Globus pallidus (tissue), 1 donor: Measurements from ENCODE around the gene UBE2U.
A peak's percentile ranks its signal among the peaks of the same experiment; 100 is the strongest.

ENCODE experiments used
- DNase-seq: peaks from one replicate; pipeline ENCODE4 v3.0.0-alpha.2; 2015; ENCODE audit warnings: low spot score

Gene UBE2U

DNA sequence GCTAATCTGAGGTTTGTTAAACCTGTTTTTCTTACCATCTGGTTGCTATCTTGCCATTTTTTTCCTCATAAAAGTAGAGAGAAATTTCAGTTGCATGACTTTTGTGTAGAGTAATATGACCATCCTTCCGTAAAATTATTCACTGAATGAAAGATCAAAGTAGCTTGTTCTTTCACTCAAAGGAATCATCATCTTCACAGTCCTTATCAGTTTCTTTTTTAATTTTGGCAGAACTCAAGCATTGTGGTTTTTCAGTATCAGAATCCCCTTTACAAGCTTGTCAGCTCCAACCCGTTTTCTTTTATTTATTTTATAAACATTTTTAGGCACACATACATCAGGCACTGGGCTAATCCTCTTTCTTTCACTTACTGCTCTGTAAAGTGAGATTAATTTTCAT, 91.7 kb downstream of the UBE2U start:
- DNase-seq = no peak

GRCh38 chr1:64295561-64295960, 92.1 kb downstream of the UBE2U start:
- no peak for DNase-seq

- DNase-seq = no peak
These were observed 93.0 kb downstream of the UBE2U start for GRCh38 chr1:64296459-64296858.

- DNase-seq = no peak
These were observed 98.8 kb downstream of the UBE2U start for GRCh38 chr1:64302194-64302593.

DNA sequence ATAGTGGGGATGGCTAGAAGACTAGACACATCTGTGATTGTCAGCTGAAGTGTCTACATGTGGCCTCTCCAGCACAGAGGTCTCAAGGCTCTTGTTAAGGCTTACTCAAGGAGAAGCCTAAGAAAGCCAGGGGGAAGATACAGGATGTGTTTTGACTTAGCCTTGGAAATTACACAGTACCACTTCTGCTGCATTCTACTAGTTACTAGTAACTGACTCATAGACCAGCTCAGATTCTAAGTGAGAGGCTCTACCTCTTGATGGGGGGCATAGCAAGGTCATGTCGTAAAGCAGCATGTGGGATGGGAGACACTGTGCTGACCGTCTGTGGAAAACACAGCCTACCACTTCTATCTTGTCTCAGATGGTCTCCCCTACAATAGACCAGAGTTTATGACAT, 99.5 kb downstream of the UBE2U start:
- no peak for DNase-seq

DNA sequence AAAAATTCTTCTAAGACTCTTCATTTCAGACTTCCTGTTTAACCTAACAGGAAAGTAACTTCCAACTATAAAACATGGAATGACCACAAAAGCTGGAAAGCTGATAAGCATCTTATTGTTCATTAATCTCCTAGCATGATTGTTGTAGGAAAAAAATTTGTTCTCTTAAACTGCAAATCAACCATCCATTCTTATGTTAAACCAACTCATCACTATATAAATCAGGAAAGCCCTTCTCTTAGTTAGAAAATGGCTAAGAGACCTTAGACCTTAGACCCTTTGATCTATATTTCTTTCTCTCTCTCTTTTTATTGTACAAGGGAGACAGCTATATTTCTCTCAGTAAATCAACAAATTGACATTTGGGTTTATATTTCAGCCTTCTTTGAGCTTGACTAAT, 101.4 kb downstream of the UBE2U start:
- DNase-seq = no peak

GRCh38 chr1:64308866-64309265, 105.4 kb downstream of the UBE2U start:
- DNase-seq = peak; percentile 9

- peak; percentile 85 for DNase-seq
These were observed 106.0 kb downstream of the UBE2U start for GRCh38 chr1:64309431-64309831.

GRCh38 chr1:64310760-64311159, 107.3 kb downstream of the UBE2U start:
- no peak for DNase-seq

DNA sequence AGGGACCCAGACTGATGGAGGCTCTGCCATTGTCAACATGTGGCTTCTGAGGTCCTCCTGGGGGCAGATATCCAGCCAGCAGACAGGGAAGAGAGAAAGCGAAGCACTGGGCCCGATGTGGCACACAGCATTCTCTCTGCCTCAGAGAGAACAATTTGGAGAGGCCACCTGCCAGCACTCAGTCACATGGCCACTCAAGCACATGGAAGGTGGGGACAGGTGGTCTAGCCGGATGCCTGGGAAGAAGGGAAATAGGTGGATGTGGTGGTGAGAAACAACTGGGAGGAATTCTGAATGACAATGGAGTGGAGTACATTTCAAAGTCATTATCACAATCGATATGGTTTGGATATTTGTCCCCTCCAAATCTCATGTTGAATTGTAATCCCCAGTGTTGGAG, 109.0 kb downstream of the UBE2U start:
- DNase-seq = no peak

DNA sequence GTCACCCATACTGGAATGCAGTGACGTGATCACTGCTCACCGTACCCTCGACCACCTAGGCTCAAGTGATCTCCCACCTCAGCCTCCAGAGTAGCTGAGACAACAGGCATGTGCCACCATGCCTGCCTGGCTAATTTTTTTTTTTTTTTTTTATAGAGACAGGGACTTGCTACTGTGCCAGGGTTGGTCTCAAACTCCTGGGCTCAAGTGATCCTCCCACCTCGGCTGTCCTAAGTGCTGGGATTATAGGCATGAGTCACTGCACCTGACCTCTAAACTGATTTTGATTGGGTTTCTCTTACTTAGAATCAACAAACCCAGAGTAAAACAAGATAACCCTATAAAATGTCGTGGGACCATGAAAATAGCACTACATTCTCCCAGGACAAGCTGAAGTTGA, 112.0 kb downstream of the UBE2U start:
- DNase-seq = no peak
